Adrenal gland (tissue), 5 donors: ENCODE results near the gene ZNF786.

Experiments
- POLR2A ChIP-seq, 2 donors: fragments of 450-650 bp; IDR thresholded peaks; one replicate each; pipeline ENCODE4 v1.6.1; 2017; ENCODE audit warnings: antibody characterized with exemption in 2 of 2, mild to moderate bottlenecking in 2 of 2, moderate library complexity in 1 of 2
- TF ChIP-seq, protein P1 (sequence below), 6 experiments: fragments of 450-650 bp in 4 of 6; fragments of 200-600 bp in 2 of 6; sonication (generic) in 1 of 6; IDR thresholded peaks; 1 replicate in 5 of 6; 2 replicates in 1 of 6; pipeline versions ENCODE4 v1.5.1 to v1.8.0; 2016 to 2021; ENCODE audit warnings: antibody characterized with exemption in 6 of 6, mild to moderate bottlenecking in 2 of 6, moderate library complexity in 1 of 6
- donor health status: DM: no; HTN: no; CAD: no.

DNA sequence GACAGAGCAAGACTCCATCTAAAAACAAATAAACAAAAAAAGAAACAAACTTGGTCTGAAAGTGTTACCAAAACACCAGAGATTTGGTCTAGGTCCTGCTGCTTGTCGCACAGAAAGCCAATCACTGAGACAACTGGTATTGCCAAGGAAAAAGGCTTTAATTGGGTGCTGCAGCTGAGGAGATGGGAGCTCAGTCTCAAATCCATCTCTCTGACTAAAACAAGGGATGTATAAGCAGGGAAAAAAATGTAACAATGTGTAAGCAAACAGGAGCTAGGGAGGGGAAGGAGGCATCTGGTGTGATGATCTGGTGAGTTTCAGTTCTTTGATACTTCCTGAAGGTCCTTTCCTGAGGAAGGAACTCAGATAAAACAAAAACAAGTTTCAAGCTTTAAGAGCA lies 53.8 kb downstream of the ZNF786 start:
- TF ChIP-seq, protein P1, sequence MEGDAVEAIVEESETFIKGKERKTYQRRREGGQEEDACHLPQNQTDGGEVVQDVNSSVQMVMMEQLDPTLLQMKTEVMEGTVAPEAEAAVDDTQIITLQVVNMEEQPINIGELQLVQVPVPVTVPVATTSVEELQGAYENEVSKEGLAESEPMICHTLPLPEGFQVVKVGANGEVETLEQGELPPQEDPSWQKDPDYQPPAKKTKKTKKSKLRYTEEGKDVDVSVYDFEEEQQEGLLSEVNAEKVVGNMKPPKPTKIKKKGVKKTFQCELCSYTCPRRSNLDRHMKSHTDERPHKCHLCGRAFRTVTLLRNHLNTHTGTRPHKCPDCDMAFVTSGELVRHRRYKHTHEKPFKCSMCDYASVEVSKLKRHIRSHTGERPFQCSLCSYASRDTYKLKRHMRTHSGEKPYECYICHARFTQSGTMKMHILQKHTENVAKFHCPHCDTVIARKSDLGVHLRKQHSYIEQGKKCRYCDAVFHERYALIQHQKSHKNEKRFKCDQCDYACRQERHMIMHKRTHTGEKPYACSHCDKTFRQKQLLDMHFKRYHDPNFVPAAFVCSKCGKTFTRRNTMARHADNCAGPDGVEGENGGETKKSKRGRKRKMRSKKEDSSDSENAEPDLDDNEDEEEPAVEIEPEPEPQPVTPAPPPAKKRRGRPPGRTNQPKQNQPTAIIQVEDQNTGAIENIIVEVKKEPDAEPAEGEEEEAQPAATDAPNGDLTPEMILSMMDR (IDR thresholded peaks at IDR 0.05), result no peak
- no peak for TF ChIP-seq POLR2A (IDR thresholded peaks at IDR 0.05)
